ENCODE measurements around the gene GBE1.

DNA sequence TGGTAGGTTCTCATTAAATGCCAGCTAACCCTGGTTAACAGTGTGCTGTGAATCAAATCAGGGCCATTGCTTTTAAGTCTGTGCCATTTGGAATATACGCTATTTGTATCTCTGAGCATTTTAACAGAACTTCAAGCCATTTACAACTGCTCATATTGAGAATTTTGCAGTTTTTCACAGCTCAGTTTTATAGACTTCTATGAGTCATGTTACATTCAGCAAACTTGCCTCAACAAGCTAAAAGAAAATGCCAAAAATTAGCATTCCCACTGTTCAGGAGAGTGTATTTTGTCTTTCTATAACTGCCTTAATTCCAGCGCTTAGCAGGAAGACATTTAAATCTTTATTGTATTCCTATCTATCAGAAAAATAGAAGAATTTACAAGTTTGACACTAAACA, 196.4 kb downstream of the GBE1 start:
- TF ChIP-seq POLR2AphosphoS5 (IDR thresholded peaks at IDR 0.05; ENCODE audit: low read depth, low read length), result no peak
- no peak for TF ChIP-seq PAX5 (IDR thresholded peaks at IDR 0.05; ENCODE audit: insufficient read depth, low read length, severe bottlenecking)

Measured in GM12891 (cell line).